GM19240 (cell line): ENCODE data around the gene CTSS.
A peak's percentile ranks its signal among the peaks of the same experiment; 100 is the strongest.

Experiments used
- DNase-seq: peaks from one replicate; pipeline ENCODE4 v3.0.0; 2011; ENCODE audit warnings: low spot score; ENCODE audit not compliant: insufficient read length

Gene CTSS

GRCh38 chr1:150703427-150703826 is 62.2 kb downstream of the CTSS start:
- no peak for DNase-seq

GRCh38 chr1:150696995-150697927 is 68.3 kb downstream of the CTSS start, which contains the start of gene GOLPH3L:
GOLPH3L (minus strand) TSS chr1:150697154; CDS start chr1:150694838, 2,316 bp downstream.
- DNase-seq = peak; percentile 65

GRCh38 chr1:150696590-150696989 is 69.0 kb downstream of the CTSS start:
- DNase-seq = no peak

GRCh38 chr1:150696162-150696561 is 69.4 kb downstream of the CTSS start:
- no peak for DNase-seq

GRCh38 chr1:150695561-150695960 is 70.0 kb downstream of the CTSS start:
- DNase-seq = no peak

GRCh38 chr1:150692720-150693119 is 72.9 kb downstream of the CTSS start:
- DNase-seq = no peak

- no peak for DNase-seq
Observed at GRCh38 chr1:150688763-150689162, 76.8 kb downstream of the CTSS start.

- DNase-seq = no peak
Observed at GRCh38 chr1:150686275-150686674, 79.3 kb downstream of the CTSS start.

- DNase-seq = no peak
Observed at GRCh38 chr1:150683914-150684313, 81.7 kb downstream of the CTSS start.
